Activated T-helper 1 cell treated with anti-CD3 and anti-CD28 coated beads, Interleukin-2, amount 50 U/mL, for 16 hours (primary cell): ENCODE results near the gene MLC1.

Experiments used
- DNase-seq, 2 donors: peaks; one replicate each; pipeline ENCODE4 v3.0.0-alpha.2; 2020; ENCODE audit warnings: low read depth in 1 of 2, low spot score in 1 of 2

MLC1 gene

GRCh38 chr22:50078246-50078645 is 7.0 kb downstream of the MLC1 start:
- DNase-seq = no peak

- no peak for DNase-seq
Observed at GRCh38 chr22:50076646-50077535, 8.3 kb downstream of the MLC1 start.

GRCh38 chr22:50074551-50075530 is 10.4 kb downstream of the MLC1 start:
- no peak for DNase-seq

- no peak for DNase-seq
Observed at GRCh38 chr22:50074056-50074455, 11.2 kb downstream of the MLC1 start.

- no peak for DNase-seq
Observed at GRCh38 chr22:50072714-50073538, 12.3 kb downstream of the MLC1 start.

- DNase-seq = no peak
Observed at GRCh38 chr22:50072167-50072555, 13.1 kb downstream of the MLC1 start.

- no peak for DNase-seq
Observed at GRCh38 chr22:50071432-50072166, 13.6 kb downstream of the MLC1 start.

GRCh38 chr22:50070366-50070765 is 14.9 kb downstream of the MLC1 start:
- DNase-seq = no peak

- DNase-seq = no peak
Observed at GRCh38 chr22:50068096-50068495, 17.1 kb downstream of the MLC1 start.

- DNase-seq = no peak
Observed at GRCh38 chr22:50067244-50067643, 18.0 kb downstream of the MLC1 start.

- DNase-seq = no peak
Observed at GRCh38 chr22:50064453-50064852, 20.8 kb downstream of the MLC1 start.

- no peak for DNase-seq
Observed at GRCh38 chr22:50063589-50064393, 21.4 kb downstream of the MLC1 start.

- DNase-seq = no peak
Observed at GRCh38 chr22:50062509-50063135, 22.6 kb downstream of the MLC1 start.

GRCh38 chr22:50061824-50062355 is 23.3 kb downstream of the MLC1 start:
- DNase-seq = no peak

- DNase-seq = no peak
Observed at GRCh38 chr22:50061141-50061823, 23.9 kb downstream of the MLC1 start.

GRCh38 chr22:50060441-50061140 is 24.6 kb downstream of the MLC1 start:
- DNase-seq = no peak

GRCh38 chr22:50059881-50060262 is 25.4 kb downstream of the MLC1 start:
- DNase-seq = no peak
